COLO668 (cell line): ENCODE results near the gene ECT2L.

Source experiments
- DNase-seq: peaks from one replicate; lab custom pipeline; 2025; ENCODE audit not compliant: unreplicated experiment; lab: John Stamatoyannopoulos, UW

The ECT2L gene

DNA sequence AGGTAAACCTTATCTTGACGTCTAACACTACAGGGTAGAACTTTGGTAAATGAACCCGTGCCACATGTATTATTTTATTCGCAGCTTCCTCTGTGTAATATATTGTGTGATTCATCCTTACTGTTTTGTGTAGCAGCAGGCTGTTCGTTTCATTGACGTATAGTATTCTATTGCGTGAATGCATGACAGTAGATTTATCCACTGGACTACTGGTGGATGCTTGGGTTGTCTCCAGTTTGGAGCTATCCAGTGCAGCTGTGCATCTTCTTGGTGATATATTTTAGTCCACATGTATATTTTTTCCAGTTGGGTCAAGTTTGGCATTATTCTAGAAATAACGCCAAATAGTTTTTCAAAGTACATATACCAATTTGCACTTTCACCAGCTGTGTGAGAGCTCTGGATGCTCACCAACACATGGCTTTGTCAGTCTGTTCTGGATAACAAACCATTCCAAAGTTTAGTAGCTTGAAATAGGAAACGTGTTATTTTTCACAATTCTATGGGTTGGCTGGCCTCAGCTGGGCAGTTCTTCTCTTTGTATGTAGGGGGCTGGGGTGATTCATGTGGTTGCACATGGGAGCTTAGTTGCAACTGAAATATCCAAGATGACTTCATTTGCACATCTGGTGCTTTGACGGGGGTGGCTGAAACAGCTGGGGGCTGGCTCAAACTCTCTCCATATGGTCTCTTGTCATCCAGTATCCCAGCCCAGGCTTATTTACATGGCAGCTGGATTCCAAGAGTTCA lies 9.3 kb downstream of the ECT2L start:
- DNase-seq: no peak

DNA sequence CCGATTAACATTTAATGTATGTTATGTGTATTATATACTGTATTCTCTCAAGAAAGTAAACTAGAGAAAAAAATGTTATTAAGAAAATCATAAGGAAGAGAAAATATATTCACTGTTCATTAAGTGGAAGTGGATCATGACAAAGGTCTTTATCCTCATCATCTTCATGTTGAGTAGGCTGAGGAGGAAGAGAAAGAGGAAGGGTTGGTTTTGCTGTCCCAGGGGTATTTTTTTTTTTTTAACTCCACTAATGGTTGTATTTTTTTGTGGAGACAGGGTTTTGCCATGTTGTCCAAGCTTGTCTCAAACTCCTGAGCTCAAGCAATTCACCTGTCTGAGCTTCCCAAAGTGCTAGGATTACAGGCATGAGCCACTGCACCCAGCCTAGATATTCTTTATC lies 11.0 kb downstream of the ECT2L start:
- DNase-seq: no peak

- DNase-seq: no peak
Observed at GRCh38 chr6:138809677-138810076, 13.8 kb downstream of the ECT2L start.

GRCh38 chr6:138811866-138812265 lies 16.0 kb downstream of the ECT2L start:
- no peak for DNase-seq

DNA sequence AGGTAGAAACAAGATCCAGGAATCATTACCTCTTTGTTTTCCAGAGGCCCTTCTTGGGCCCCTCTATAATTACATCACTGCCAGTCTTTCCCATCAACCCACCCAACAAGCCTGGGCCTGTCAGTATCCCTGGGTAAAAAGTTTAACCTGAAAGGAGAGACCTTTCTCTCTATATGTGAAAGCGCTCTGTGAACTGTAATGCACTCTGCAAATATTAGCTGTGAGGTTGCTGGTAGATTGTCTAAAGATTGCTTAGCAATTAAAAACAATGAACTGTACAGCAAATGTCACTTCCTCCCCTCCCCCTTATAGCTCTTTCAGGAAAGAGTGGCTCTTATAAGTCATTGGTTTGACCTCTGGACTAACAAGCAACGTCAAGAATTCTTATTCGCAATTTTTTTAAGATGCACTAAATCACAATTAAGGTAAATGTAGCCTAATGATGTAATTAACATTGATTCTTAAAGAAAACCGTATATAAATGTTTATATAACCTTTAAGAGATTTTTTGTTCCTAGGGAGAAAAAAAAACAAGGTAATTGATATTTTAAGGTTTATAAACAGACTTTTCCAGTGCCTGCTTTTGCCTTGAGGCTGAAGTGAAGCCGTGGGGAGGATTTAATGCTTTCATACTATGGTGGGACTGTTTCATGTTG lies 18.4 kb downstream of the ECT2L start:
- peak; percentile 45 for DNase-seq

DNA sequence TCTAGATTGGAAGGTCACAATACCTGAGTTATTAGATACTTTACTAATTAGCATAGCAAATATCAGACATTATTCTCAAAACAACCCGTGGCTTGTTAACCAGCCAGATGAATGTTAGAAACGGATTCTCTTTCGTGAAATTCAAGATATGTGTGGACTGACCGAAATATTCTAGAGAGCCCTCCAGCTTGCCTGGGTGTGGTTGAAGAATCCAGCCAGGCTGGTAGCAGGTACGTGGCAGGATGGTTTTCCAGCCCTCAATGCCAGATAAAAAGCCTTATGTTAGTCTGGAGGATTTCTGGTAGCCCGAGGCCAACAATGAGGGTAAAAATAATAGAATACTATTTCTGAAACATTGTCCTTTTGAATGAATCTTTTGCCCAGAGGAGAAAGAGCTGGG lies 19.3 kb downstream of the ECT2L start:
- no peak for DNase-seq

DNA sequence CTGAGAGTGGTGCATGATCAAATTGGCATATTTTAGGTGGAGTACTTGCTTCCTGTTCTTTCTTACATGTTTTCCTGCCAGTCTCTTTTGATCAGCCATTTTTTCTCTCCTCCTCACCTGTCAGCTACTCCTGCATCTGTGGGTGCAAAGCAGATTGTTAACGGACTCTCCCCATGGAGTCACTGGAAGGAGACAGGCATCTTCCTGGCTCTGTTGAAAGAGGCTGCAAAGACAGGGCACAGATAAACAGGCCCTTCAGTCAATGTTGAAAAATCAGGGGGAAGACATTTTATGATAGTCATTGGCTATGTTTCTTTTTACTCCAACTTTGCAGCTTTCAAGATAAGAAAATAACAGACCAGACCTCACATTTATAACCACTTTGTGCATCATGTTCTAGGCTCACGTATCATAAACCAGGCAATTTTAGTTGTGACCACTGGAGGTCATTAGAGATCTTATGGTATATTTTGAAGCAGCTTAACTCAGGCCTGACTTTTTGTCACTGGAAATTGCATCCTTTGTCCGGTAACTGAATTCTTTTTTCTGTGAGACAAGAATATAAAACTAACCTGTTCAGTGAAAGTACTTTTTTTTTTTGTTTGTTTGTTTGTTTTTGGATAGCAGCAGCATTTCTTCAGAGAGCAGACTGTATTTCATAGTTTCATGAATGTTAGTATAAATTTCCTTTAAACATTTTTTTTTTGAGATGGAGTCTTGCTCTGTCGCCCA lies 20.1 kb downstream of the ECT2L start:
- no peak for DNase-seq

GRCh38 chr6:138817799-138818198 lies 21.9 kb downstream of the ECT2L start:
- peak; percentile 68 for DNase-seq

- DNase-seq: no peak
Observed at GRCh38 chr6:138818496-138819194, 22.8 kb downstream of the ECT2L start.

- no peak for DNase-seq
Observed at GRCh38 chr6:138821519-138821918, 25.6 kb downstream of the ECT2L start.

GRCh38 chr6:138824482-138825144 lies 28.7 kb downstream of the ECT2L start:
- DNase-seq: no peak

DNA sequence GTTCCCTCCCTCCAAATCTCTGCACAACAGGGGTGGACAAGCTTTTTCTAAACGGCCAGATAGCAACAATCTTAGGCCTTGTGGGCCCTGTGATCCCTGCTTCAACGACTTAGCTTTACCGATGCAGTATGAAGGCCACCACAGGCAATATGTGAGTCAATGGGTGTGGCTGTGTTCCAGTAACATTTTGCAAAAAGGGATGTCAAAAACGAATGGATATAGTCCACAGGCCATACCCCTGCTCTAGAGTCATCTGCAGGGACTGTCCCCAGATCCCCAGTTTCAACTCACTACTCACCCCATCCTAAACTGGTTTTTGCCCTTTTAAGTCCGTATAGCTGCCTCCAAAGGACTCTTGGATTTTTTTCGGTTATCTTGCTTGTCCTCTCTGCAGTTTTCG lies 34.4 kb downstream of the ECT2L start:
- DNase-seq: no peak

- DNase-seq: no peak
Observed at GRCh38 chr6:138832182-138832581, 36.3 kb downstream of the ECT2L start.

DNA sequence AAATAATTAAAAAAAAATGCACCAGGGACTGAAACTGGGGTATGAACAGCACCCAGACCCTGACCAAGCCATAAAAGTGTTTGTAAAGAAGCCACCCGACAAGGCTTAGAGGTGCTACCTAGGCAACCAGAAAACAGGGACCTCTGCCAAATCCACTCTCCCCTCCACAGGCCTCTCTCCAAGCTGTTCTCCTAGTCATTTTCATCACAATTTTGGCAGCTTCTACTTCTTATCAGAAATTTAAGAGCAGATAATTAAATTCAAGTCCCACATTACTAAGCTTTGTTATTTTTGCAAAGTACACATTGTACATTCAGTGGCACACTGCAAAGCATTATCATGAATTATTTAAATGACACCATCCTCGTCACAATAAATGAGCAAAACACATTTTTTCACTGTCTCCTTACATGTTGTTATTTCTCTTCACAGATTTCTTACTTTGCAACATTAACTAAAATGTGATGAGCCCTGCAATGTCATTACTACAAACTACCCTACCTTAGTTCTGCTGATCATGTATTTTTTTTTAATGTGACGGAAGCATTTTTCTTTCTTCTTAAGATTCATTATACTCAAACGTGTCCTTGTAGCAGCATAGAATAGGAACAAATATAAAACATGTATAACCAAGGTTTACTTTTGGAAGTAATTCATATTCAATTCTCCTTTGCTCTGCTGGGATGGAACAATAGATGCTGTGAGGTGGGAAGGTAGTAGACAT lies 38.1 kb downstream of the ECT2L start:
- no peak for DNase-seq

GRCh38 chr6:138837246-138837645 lies 41.4 kb downstream of the ECT2L start:
- no peak for DNase-seq

DNA sequence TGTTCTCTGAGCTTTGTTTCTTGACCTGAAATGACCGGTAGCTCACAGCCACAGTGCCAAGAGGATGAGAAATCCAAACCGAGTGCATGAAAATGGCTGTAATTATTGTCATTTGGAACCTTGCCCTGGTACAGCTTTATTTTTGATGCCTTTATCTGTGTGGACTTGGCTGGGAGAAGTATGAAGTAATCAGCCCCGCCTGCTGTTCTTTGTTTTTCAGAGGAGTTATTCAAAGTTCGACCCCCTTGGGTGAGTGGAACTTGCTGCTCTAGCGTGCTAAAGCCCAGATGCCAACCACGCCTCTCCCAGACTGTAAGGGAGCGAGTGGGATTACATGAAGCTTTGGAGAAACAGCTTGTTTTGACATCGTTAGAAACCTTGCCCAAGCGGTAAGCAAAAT lies 48.3 kb downstream of the ECT2L start:
- DNase-seq: no peak

GRCh38 chr6:138847884-138848283 lies 52.0 kb downstream of the ECT2L start:
- DNase-seq: no peak

DNA sequence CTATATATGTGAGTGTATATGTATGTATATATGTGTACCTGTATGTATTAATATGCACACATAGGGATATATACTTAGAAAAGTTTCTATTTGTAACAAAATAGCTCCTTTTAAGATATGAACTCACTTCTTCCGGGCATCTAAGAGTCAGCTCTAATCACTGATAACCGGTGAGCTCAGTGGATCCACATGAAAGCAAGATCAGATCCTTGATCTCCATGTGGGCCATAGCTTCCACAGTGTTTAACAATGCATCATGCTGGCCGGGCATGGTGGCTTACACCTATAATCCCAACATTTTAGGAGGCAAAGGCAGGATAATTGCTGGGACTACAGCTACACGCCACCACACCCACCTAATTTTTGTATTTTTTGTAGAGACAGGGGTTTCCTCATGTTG lies 52.6 kb downstream of the ECT2L start:
- no peak for DNase-seq

GRCh38 chr6:138849791-138850190 lies 53.9 kb downstream of the ECT2L start:
- DNase-seq: no peak

DNA sequence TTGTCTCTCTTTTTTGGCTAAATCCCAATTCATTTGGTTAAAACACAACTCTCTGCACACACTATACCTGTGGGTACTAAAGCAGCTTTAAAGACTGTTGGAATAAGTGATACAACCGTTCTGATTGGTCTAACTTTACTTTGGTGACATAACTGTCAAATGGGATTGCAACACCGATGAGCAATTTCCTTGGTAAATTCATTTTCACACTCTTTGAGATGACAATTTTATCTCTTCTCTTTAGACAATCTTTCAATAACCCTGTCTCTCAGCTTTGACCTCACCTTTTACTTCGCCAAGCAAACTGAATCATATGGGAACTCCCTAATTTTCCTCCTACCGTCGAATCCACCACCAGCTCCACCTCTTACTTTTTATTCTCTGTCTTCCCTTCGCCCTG lies 60.8 kb downstream of the ECT2L start:
- no peak for DNase-seq
